WTC11 (cell line): Measurements from ENCODE around the gene FGFR2. TPM values are rescaled to one million over a fixed set of nuclear protein-coding genes. Genes with fewer than 3 reads are reported as not detected.
A peak's percentile ranks its signal among the peaks of the same experiment; 100 is the strongest.

Experiments used
- ATAC-seq: fragments of 200-7000 bp; cut with Tn5 transposase; 2 replicates; pipeline ENCODE4 v1.10.0; 2021; ENCODE audit warnings: mild to moderate bottlenecking, moderate library complexity
- CTCF ChIA-PET: fragments of 300-600 bp; sonication (Branson Sonifier 250); formaldehyde crosslinking; loops from one replicate; lab custom pipeline; 2021; ENCODE audit warnings: antibody characterized with exemption; lab: Charles Lee
- POLR2A ChIA-PET: fragments of 350-600 bp; sonication (Branson Sonifier 250); formaldehyde crosslinking; loops from one replicate; lab custom pipeline; 2021; ENCODE audit warnings: antibody characterized with exemption; lab: Charles Lee
- DNase-seq: peaks from one replicate; pipeline ENCODE4 v3.0.0; 2021; ENCODE audit warnings: low spot score
- H3K27ac Mint-ChIP-seq: 2 replicates; pipeline ENCODE4 v1.8.0; 2021; ENCODE audit warnings: mixed read lengths
- H3K27me3 Mint-ChIP-seq: 2 replicates; pipeline ENCODE4 v1.8.0; 2021; ENCODE audit warnings: low read depth, mild to moderate bottlenecking, moderate library complexity, mixed read lengths
- H3K36me3 Mint-ChIP-seq: 2 replicates; pipeline ENCODE4 v1.8.0; 2021; ENCODE audit warnings: mixed read lengths
- H3K4me1 Mint-ChIP-seq: 2 replicates; pipeline ENCODE4 v1.8.0; 2022; ENCODE audit warnings: mixed read lengths
- H3K4me3 Mint-ChIP-seq: 2 replicates; pipeline ENCODE4 v1.8.0; 2021; ENCODE audit warnings: mild to moderate bottlenecking, moderate library complexity, mixed read lengths
- H3K9me3 Mint-ChIP-seq: 2 replicates; pipeline ENCODE4 v1.8.0; 2021; ENCODE audit warnings: mixed read lengths
- AR ChIP-seq: fragments of 250-450 bp; sonication (Bioruptor Pico); IDR thresholded peaks from 2 replicates; pipeline ENCODE4 v1.9.0; 2021; ENCODE audit warnings: mild to moderate bottlenecking
- ARID4B ChIP-seq: sonication (generic); formaldehyde crosslinking; IDR thresholded peaks from 2 replicates; pipeline ENCODE4 v1.8.0; 2023; ENCODE audit warnings: missing genetic modification reagents, mild to moderate bottlenecking, borderline replicate concordance
- CREB1 ChIP-seq: sonication (generic); formaldehyde crosslinking; IDR thresholded peaks from 2 replicates; pipeline ENCODE4 v1.8.0; 2023; ENCODE audit warnings: mild to moderate bottlenecking, missing genetic modification reagents
- GTF2I ChIP-seq: fragments of 250-450 bp; sonication (Bioruptor Pico); conservative IDR thresholded peaks from 2 replicates; pipeline ENCODE4 v1.4.0; 2021; ENCODE audit warnings: mild to moderate bottlenecking
- MAX ChIP-seq: sonication (generic); formaldehyde crosslinking; IDR thresholded peaks from 2 replicates; pipeline ENCODE4 v1.8.0; 2022; ENCODE audit warnings: mild to moderate bottlenecking, missing genetic modification reagents
- MYBL2 ChIP-seq: sonication (generic); formaldehyde crosslinking; IDR thresholded peaks from 2 replicates; pipeline ENCODE4 v1.8.1; 2023; ENCODE audit warnings: mild to moderate bottlenecking, moderate library complexity, missing genetic modification reagents
- NR3C1 ChIP-seq: sonication (generic); formaldehyde crosslinking; conservative IDR thresholded peaks from 2 replicates; pipeline ENCODE4 v1.8.1; 2023; ENCODE audit warnings: low read depth, mild to moderate bottlenecking, missing genetic modification reagents
- SMAD3 ChIP-seq: sonication (generic); formaldehyde crosslinking; IDR thresholded peaks from 2 replicates; pipeline ENCODE4 v1.8.0; 2022; ENCODE audit warnings: missing genetic modification reagents, mild to moderate bottlenecking, borderline replicate concordance
- USF1 ChIP-seq: sonication (generic); formaldehyde crosslinking; IDR thresholded peaks from 2 replicates; pipeline ENCODE4 v1.8.0; 2022; ENCODE audit warnings: mild to moderate bottlenecking, missing genetic modification reagents
- USF2 ChIP-seq: sonication (generic); formaldehyde crosslinking; IDR thresholded peaks from 2 replicates; pipeline ENCODE4 v1.8.1; 2023; ENCODE audit warnings: mild to moderate bottlenecking, missing genetic modification reagents, moderate library complexity
- ZNF138 ChIP-seq: sonication (generic); formaldehyde crosslinking; conservative IDR thresholded peaks from 2 replicates; pipeline ENCODE4 v1.8.1; 2022; ENCODE audit warnings: mild to moderate bottlenecking, moderate library complexity, missing genetic modification reagents
- total RNA-seq: library from RNA; stranded (reverse); gene quantifications from 3 replicates; pipeline ENCODE4 v1.2.3, GENCODE V29; 2021

The FGFR2 gene
- total RNA-seq, 1 experiment from 2014 or later = 95.0 TPM

GRCh38 chr10:121526135-121526790, 72.0 kb downstream of the FGFR2 start (continued):
- TF ChIP-seq ARID4B (CRISPR knock-in tag) = no peak
- no peak for TF ChIP-seq MAX
- TF ChIP-seq USF1 (CRISPR knock-in tag) = no peak

GRCh38 chr10:121525251-121526134, 72.8 kb downstream of the FGFR2 start:
- CTCF ChIA-PET = interaction anchor here (1.2 kb wide), 1 partner anchor 83 kb away, joined by 4 read pairs; no protein-coding TSS in a partner anchor
- H3K27me3 Mint-ChIP-seq = no peaks in the 10 kb centered on the region
- no peak for TF ChIP-seq AR (CRISPR knock-in tag)
- no peak for TF ChIP-seq GTF2I (CRISPR knock-in tag)
- no peak for TF ChIP-seq MYBL2
- TF ChIP-seq SMAD3 (CRISPR knock-in tag) = no peak
- no peak for TF ChIP-seq NR3C1 (CRISPR knock-in tag)
- no peak for TF ChIP-seq ZNF138 (CRISPR knock-in tag)
- TF ChIP-seq USF2 (CRISPR knock-in tag) = no peak
- no peak for TF ChIP-seq CREB1 (CRISPR knock-in tag)
- TF ChIP-seq, all 79 proteins: peak for 0
- peak overlapping the region; percentile 96 for H3K27ac Mint-ChIP-seq
- ATAC-seq (no peak), DNase-seq (no peak)
- no peak overlapping the region for H3K4me3 Mint-ChIP-seq
- H3K36me3 Mint-ChIP-seq = peaks cover 53% of the 10 kb centered on the region
- H3K9me3 Mint-ChIP-seq = peaks cover 9% of the 10 kb centered on the region
- POLR2A ChIA-PET = no interaction called here
- H3K4me1 Mint-ChIP-seq = peaks cover 52% of the 10 kb centered on the region
